Smooth muscle cell (in vitro differentiated cells): Measurements from ENCODE around the gene SPAG16. TPM values are rescaled to one million over a fixed set of nuclear protein-coding genes. Genes with fewer than 3 reads are reported as not detected.
A peak's percentile ranks its signal among the peaks of the same experiment; 100 is the strongest.

Experiments used
- DNase-seq: peaks from one replicate; lab custom pipeline; 2025; ENCODE audit not compliant: unreplicated experiment; lab: John Stamatoyannopoulos, UW
- H2AFZ ChIP-seq: fragments of 200-600 bp; sonication (generic); 2 replicates; pipeline ENCODE4 v1.6.0; 2016; ENCODE audit warnings: antibody characterized with exemption, low read depth, mild to moderate bottlenecking
- H3F3A ChIP-seq: fragments of 200-600 bp; sonication (generic); 2 replicates; pipeline ENCODE4 v1.6.0; 2017; ENCODE audit warnings: antibody characterized with exemption, low read depth
- H3K27ac ChIP-seq: fragments of 200-600 bp; sonication (generic); 2 replicates; pipeline ENCODE4 v1.5.1; 2016; ENCODE audit warnings: low read depth, mild to moderate bottlenecking
- H3K27me3 ChIP-seq: fragments of 200-600 bp; sonication (generic); 2 replicates; pipeline ENCODE4 v1.6.1; 2016; ENCODE audit warnings: low read depth, mild to moderate bottlenecking
- H3K36me3 ChIP-seq: fragments of 200-600 bp; sonication (generic); 2 replicates; pipeline ENCODE4 v1.5.1; 2016; ENCODE audit warnings: low read depth
- H3K4me1 ChIP-seq: fragments of 200-600 bp; sonication (generic); 2 replicates; pipeline ENCODE4 v1.5.1; 2016; ENCODE audit warnings: low read depth
- H3K4me2 ChIP-seq: fragments of 200-600 bp; sonication (generic); 2 replicates; pipeline ENCODE4 v1.6.0; 2016; ENCODE audit warnings: mild to moderate bottlenecking
- H3K4me3 ChIP-seq: fragments of 200-600 bp; sonication (generic); 2 replicates; pipeline ENCODE4 v1.5.1; 2016; ENCODE audit warnings: mild to moderate bottlenecking
- H3K79me2 ChIP-seq: fragments of 200-600 bp; sonication (generic); 2 replicates; pipeline ENCODE4 v1.6.0; 2016; ENCODE audit warnings: low read depth, mild to moderate bottlenecking
- H3K9ac ChIP-seq: fragments of 200-600 bp; sonication (generic); 2 replicates; pipeline ENCODE4 v1.6.0; 2016; ENCODE audit warnings: low read depth
- H3K9me3 ChIP-seq: fragments of 200-600 bp; sonication (generic); replicated peaks from 2 replicates; pipeline ENCODE4 v1.5.1; 2016; ENCODE audit warnings: low read depth
- H4K20me1 ChIP-seq: fragments of 200-600 bp; sonication (generic); 2 replicates; pipeline ENCODE4 v1.6.0; 2016; ENCODE audit warnings: low read depth
- CTCF ChIP-seq: fragments of 200-600 bp; sonication (generic); IDR thresholded peaks from 2 replicates; pipeline ENCODE4 v1.5.1; 2017; ENCODE audit warnings: borderline replicate concordance, mild to moderate bottlenecking, antibody characterized with exemption; ENCODE audit not compliant: insufficient read depth, poor library complexity, severe bottlenecking
- WGBS: methylation state at CpG from one replicate; pipeline ENCODE4 v1.1.7; 2016; ENCODE audit warnings: low lambda C conversion rate; 5-methylcytosine and 5-hydroxymethylcytosine counted together
- polyA plus RNA-seq: library from polyadenylated mRNA; unstranded; fragments of >200 nt; fragmentation: Nextera tagmentation; extraction: Ambion mirVana; gene quantifications from 2 replicates; pipeline ENCODE4 v1.2.1, GENCODE V29; 2016
- total RNA-seq: library from RNA; depleted of rRNA; stranded (reverse); fragments of >200 nt; gene quantifications from 2 replicates; pipeline ENCODE4 v1.2.3, GENCODE V29; 2014

SPAG16 gene
- total and polyA plus RNA-seq, 2 experiments from 2014 or later = 32.1 to 40.6 TPM

GRCh38 chr2:213722565-213722964 lies 438.3 kb downstream of the SPAG16 start:
- no peak for TF ChIP-seq CTCF
- Histone ChIP-seq H4K20me1 (no peaks in the 10 kb centered on the region), H3K27ac (no peak overlapping the region), H3K36me3 (no peaks in the 10 kb centered on the region), H3K4me3 (no peak overlapping the region), H3K9ac (no peak overlapping the region), H2AFZ (no peak overlapping the region), H3K9me3 (no peaks in the 10 kb centered on the region), H3F3A (peaks cover 9% of the 10 kb centered on the region), H3K4me1 (no peaks in the 10 kb centered on the region), H3K27me3 (no peaks in the 10 kb centered on the region), H3K4me2 (no peak overlapping the region), H3K79me2 (no peaks in the 10 kb centered on the region)
- 87% methylated on average over 1 of the region's 1 CpG for WGBS
- DNase-seq = no peak

GRCh38 chr2:213723041-213723560 lies 438.8 kb downstream of the SPAG16 start:
- H3K9me3 ChIP-seq = no peaks in the 10 kb centered on the region
- no peaks in the 10 kb centered on the region for H3K79me2 ChIP-seq
- no peak overlapping the region for H3K4me3 ChIP-seq
- no peak overlapping the region for H3K9ac ChIP-seq
- H2AFZ ChIP-seq = peak overlapping the region; percentile 37
- H3K27me3 ChIP-seq = no peaks in the 10 kb centered on the region
- TF ChIP-seq CTCF = no peak
- H3K4me1 ChIP-seq = no peaks in the 10 kb centered on the region
- peak overlapping the region; percentile 35 for H3K27ac ChIP-seq
- H3K36me3 ChIP-seq = no peaks in the 10 kb centered on the region
- H3K4me2 ChIP-seq = peak overlapping the region; percentile 28
- H3F3A ChIP-seq = peaks cover 9% of the 10 kb centered on the region
- 23% methylated on average over 2 of the region's 2 CpGs for WGBS
- no peak for DNase-seq
- H4K20me1 ChIP-seq = no peaks in the 10 kb centered on the region

GRCh38 chr2:213723707-213724106 lies 439.4 kb downstream of the SPAG16 start:
- 0% methylated on average over 1 of the region's 1 CpG for WGBS
- H3K4me2 ChIP-seq = peak overlapping the region; percentile 28
- no peak for TF ChIP-seq CTCF
- H3K79me2 ChIP-seq = no peaks in the 10 kb centered on the region
- no peaks in the 10 kb centered on the region for H3K36me3 ChIP-seq
- no peaks in the 10 kb centered on the region for H3K4me1 ChIP-seq
- H4K20me1 ChIP-seq = no peaks in the 10 kb centered on the region
- no peak for DNase-seq
- H3K9ac ChIP-seq = no peak overlapping the region
- H2AFZ ChIP-seq = peak overlapping the region; percentile 37
- H3K9me3 ChIP-seq = no peaks in the 10 kb centered on the region
- peaks cover 9% of the 10 kb centered on the region for H3F3A ChIP-seq
- no peaks in the 10 kb centered on the region for H3K27me3 ChIP-seq
- peak overlapping the region; percentile 35 for H3K27ac ChIP-seq
- no peak overlapping the region for H3K4me3 ChIP-seq

- no peaks in the 10 kb centered on the region for H3K27me3 ChIP-seq
- no peaks in the 10 kb centered on the region for H3K9me3 ChIP-seq
- H3F3A ChIP-seq = peaks cover 9% of the 10 kb centered on the region
- H3K4me1 ChIP-seq = no peaks in the 10 kb centered on the region
- H4K20me1 ChIP-seq = no peaks in the 10 kb centered on the region
- no peak overlapping the region for H3K4me2 ChIP-seq
- WGBS = 93% methylated on average over 1 of the region's 1 CpG
- no peak overlapping the region for H3K9ac ChIP-seq
- no peak overlapping the region for H3K4me3 ChIP-seq
- no peak overlapping the region for H3K27ac ChIP-seq
- H3K79me2 ChIP-seq = no peaks in the 10 kb centered on the region
- no peaks in the 10 kb centered on the region for H3K36me3 ChIP-seq
- DNase-seq = no peak
- no peak overlapping the region for H2AFZ ChIP-seq
- TF ChIP-seq CTCF = no peak
Measured at GRCh38 chr2:213726101-213726500, 441.8 kb downstream of the SPAG16 start.
